GM19395 (cell line): ENCODE data around the gene RBM47.

Experiments used
- ATAC-seq: cut with Tn5 transposase; IDR thresholded peaks from one replicate; pipeline ENCODE4 v1.9.1; 2021; ENCODE audit warnings: mild to moderate bottlenecking, moderate library complexity; ENCODE audit not compliant: unreplicated experiment

The RBM47 gene

GRCh38 chr4:40626183-40626990 is 3.3 kb downstream of the RBM47 start:
- ATAC-seq, result no peak

- no peak for ATAC-seq
Observed at GRCh38 chr4:40623707-40624106, 6.0 kb downstream of the RBM47 start.

- peak; percentile 31 for ATAC-seq
Observed at GRCh38 chr4:40622913-40623312, 6.8 kb downstream of the RBM47 start.

- peak; percentile 65 for ATAC-seq
Observed at GRCh38 chr4:40621592-40622512, 7.8 kb downstream of the RBM47 start.

- no peak for ATAC-seq
Observed at GRCh38 chr4:40621229-40621591, 8.5 kb downstream of the RBM47 start.

- ATAC-seq, result no peak
Observed at GRCh38 chr4:40619600-40619999, 10.1 kb downstream of the RBM47 start.

GRCh38 chr4:40617872-40618271 is 11.8 kb downstream of the RBM47 start:
- no peak for ATAC-seq

- no peak for ATAC-seq
Observed at GRCh38 chr4:40614031-40614430, 15.6 kb downstream of the RBM47 start.

- no peak for ATAC-seq
Observed at GRCh38 chr4:40613456-40613855, 16.2 kb downstream of the RBM47 start.

GRCh38 chr4:40612831-40613230 is 16.8 kb downstream of the RBM47 start:
- no peak for ATAC-seq

GRCh38 chr4:40612283-40612682 is 17.4 kb downstream of the RBM47 start:
- ATAC-seq, result no peak

- no peak for ATAC-seq
Observed at GRCh38 chr4:40608628-40609027, 21.0 kb downstream of the RBM47 start.

- ATAC-seq, result no peak
Observed at GRCh38 chr4:40607221-40607620, 22.4 kb downstream of the RBM47 start.

GRCh38 chr4:40606239-40606767 is 23.4 kb downstream of the RBM47 start:
- no peak for ATAC-seq

GRCh38 chr4:40603281-40603680 is 26.4 kb downstream of the RBM47 start:
- no peak for ATAC-seq

- no peak for ATAC-seq
Observed at GRCh38 chr4:40601641-40602040, 28.0 kb downstream of the RBM47 start.

- no peak for ATAC-seq
Observed at GRCh38 chr4:40600850-40601249, 28.8 kb downstream of the RBM47 start.

- no peak for ATAC-seq
Observed at GRCh38 chr4:40599431-40599830, 30.2 kb downstream of the RBM47 start.

GRCh38 chr4:40596522-40596921 is 33.1 kb downstream of the RBM47 start:
- ATAC-seq, result no peak

GRCh38 chr4:40595981-40596380 is 33.7 kb downstream of the RBM47 start:
- no peak for ATAC-seq

GRCh38 chr4:40594261-40595178 is 35.1 kb downstream of the RBM47 start:
- ATAC-seq, result no peak
